H1 (cell line): ENCODE results near the gene CYTH1. TPM values are rescaled to one million over a fixed set of nuclear protein-coding genes. Genes with fewer than 3 reads are reported as not detected.

Experiments used
- CHD1 ChIP-seq: IDR thresholded peaks from 2 replicates; pipeline ENCODE4 v1.6.1; 2012; ENCODE audit warnings: low read depth, low read length, improper control_type of control experiment
- polyA plus RNA-seq, 7 experiments: library from polyadenylated mRNA; depleted of rRNA in 3 of 7; stranded (reverse) in 5 of 7; unstranded in 2 of 7; fragments of >200 nt in 5 of 7; fragments of 200-250 nt in 2 of 7; gene quantifications; 1 replicate in 5 of 7; 2 replicates in 1 of 7; 4 replicates in 1 of 7; pipeline versions ENCODE4 v1.2.1 to v1.2.3, GENCODE V29; 2011 to 2013; ENCODE audit warnings: missing spikeins in 2 of 7, mixed read lengths in 2 of 7
- total RNA-seq: library from RNA; stranded (reverse); fragmentation: NEBNext Ultra II Directional; extraction: Animal tissue kit (Norgen Biotek cat#: 25700); gene quantifications from 2 replicates; pipeline ENCODE4 v1.2.1, GENCODE V29; 2021

CYTH1 gene
- total and polyA plus RNA-seq, 2 of the 8 experiments (the other 6 are each of a cell fraction or from before 2014, with no cell fraction given), result 12.8 to 14.8 TPM

DNA sequence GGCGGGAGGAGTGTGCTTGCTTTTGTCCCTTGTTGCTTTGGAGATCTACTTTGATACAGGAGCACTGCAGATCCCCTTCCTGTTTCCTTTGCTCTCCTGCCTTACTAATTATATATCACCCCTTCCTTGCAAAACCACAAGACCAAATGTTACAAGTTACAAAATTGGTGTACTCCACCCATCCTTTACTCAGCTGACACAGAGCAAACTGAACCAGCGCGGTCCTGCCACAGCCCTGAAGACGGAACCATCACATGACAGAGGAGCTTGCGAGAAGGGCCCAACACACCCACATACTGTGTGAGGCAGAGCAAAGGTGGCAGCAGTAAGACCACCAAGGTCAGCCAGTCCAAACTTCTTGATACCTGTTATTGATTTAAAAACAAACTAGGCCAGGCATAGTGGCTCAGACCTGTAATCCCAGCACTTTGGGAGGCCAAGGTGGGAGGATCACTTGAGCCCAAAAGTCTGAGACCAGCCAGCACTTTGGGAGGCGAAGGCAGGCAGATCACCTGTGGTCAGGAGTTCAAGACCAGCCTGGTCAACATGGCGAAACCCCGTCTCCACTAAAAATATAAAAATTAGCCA, 33.2 kb downstream of the CYTH1 start (continued):
- no peak for TF ChIP-seq CHD1
